SU-DHL-6 (cell line): ENCODE measurements around the gene HJV.

Experiments used
- H2AFZ ChIP-seq: fragments of 200-600 bp; sonication (generic); 2 replicates; pipeline ENCODE4 v1.6.1; 2014; ENCODE audit warnings: low read depth, mild to moderate bottlenecking, moderate library complexity, mixed read lengths, antibody characterized with exemption, low read length; ENCODE audit not compliant: severe bottlenecking
- H3F3A ChIP-seq: fragments of 200-600 bp; shearing (Covaris generic); 2 replicates; pipeline ENCODE4 v1.6.0; 2016; ENCODE audit warnings: antibody characterized with exemption, mild to moderate bottlenecking; ENCODE audit not compliant: insufficient read depth
- H3K27ac ChIP-seq: fragments of 200-600 bp; sonication (generic); 2 replicates; pipeline ENCODE4 v1.5.1; 2016; ENCODE audit warnings: low read depth, mild to moderate bottlenecking, low read length, moderate library complexity, mixed read lengths
- H3K27me3 ChIP-seq: fragments of 200-600 bp; sonication (generic), shearing (Covaris generic); 2 replicates; pipeline ENCODE4 v1.6.0; 2014; ENCODE audit warnings: mild to moderate bottlenecking, low read length
- H3K36me3 ChIP-seq: fragments of 200-600 bp; sonication (generic); 2 replicates; pipeline ENCODE4 v1.6.1; 2014; ENCODE audit warnings: mild to moderate bottlenecking, low read length, mixed read lengths
- H3K4me2 ChIP-seq: fragments of 300-600, 200-600 bp; shearing (Covaris generic), sonication (generic); 2 replicates; pipeline ENCODE4 v1.6.0; 2014; ENCODE audit warnings: low read length, low read depth, mild to moderate bottlenecking; ENCODE audit not compliant: poor library complexity, severe bottlenecking
- H3K4me3 ChIP-seq: fragments of 200-600 bp; sonication (generic); 2 replicates; pipeline ENCODE4 v1.5.1; 2014; ENCODE audit warnings: antibody characterized with exemption, low read length, mild to moderate bottlenecking, mixed read lengths; ENCODE audit not compliant: insufficient read depth, poor library complexity, severe bottlenecking
- H3K79me2 ChIP-seq: fragments of 200-600 bp; sonication (generic); 2 replicates; pipeline ENCODE4 v1.6.1; 2014; ENCODE audit warnings: mild to moderate bottlenecking, low read length, moderate library complexity; ENCODE audit not compliant: insufficient read depth
- H3K9ac ChIP-seq: fragments of 200-600 bp; sonication (generic); 2 replicates; pipeline ENCODE4 v1.7.0; 2014; ENCODE audit warnings: mild to moderate bottlenecking, low read length
- H3K9me2 ChIP-seq: fragments of 200-600 bp; sonication (generic); replicated peaks from 2 replicates; pipeline ENCODE4 v1.6.1; 2014; ENCODE audit warnings: low read length; ENCODE audit not compliant: insufficient read depth
- H3K9me3 ChIP-seq: fragments of 200-600 bp; sonication (generic); 2 replicates; pipeline ENCODE4 v1.6.1; 2014; ENCODE audit warnings: low read length, mixed read lengths; ENCODE audit not compliant: insufficient read depth
- H4K20me1 ChIP-seq: fragments of 200-600 bp; sonication (generic); 2 replicates; pipeline ENCODE4 v1.6.1; 2014; ENCODE audit warnings: low read depth, mild to moderate bottlenecking, antibody characterized with exemption, low read length, moderate library complexity, mixed read lengths
- EZH2phosphoT487 ChIP-seq: fragments of 200-600 bp; sonication (generic), shearing (Covaris generic); conservative IDR thresholded peaks from 2 replicates; pipeline ENCODE4 v1.6.1; 2018; ENCODE audit warnings: mild to moderate bottlenecking, antibody characterized with exemption, low read length, moderate library complexity, mixed read lengths
- TF ChIP-seq, protein P1 (sequence below): fragments of 200-600 bp; sonication (generic); IDR thresholded peaks from one replicate; pipeline ENCODE4 v1.5.1; 2017; ENCODE audit warnings: antibody characterized with exemption, mild to moderate bottlenecking, low read length, moderate library complexity; ENCODE audit not compliant: insufficient read depth, poor library complexity, severe bottlenecking

Gene HJV

DNA sequence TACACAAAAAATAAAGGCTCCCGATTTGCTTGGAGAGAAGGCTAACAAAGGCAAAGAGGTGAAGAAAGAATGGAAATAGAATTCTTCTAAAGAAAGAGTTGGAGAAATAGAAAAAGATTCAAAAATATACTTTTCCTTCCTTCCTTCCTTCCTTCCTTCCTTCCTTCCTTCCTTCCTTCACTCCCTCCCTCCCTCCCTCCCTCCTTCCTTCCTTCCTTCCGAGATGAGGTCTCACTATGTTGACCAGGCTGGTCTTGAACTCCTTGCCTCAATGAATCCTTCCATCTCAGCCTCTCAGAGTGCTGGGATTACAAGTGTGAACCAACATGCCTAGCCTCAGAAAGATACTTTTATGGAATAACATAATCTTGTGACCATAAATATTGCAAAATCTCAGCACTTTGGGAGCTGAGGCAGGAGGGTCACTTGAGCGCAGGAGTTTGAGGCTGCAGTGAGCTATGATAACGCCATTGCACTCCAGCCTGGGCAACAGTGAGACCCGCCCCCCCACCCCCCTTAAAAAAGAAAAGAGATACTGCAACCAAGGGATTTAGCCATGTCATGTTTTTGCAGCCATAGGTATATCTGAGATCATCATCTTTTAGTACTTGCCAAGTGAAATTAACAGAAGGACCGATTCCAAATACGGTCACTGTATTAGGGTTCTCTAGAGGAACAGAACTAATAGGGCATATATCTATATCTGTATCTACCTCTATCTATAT is 1.0 kb upstream of the HJV start:
- no peak overlapping the region for H3K9ac ChIP-seq
- TF ChIP-seq, protein P1, sequence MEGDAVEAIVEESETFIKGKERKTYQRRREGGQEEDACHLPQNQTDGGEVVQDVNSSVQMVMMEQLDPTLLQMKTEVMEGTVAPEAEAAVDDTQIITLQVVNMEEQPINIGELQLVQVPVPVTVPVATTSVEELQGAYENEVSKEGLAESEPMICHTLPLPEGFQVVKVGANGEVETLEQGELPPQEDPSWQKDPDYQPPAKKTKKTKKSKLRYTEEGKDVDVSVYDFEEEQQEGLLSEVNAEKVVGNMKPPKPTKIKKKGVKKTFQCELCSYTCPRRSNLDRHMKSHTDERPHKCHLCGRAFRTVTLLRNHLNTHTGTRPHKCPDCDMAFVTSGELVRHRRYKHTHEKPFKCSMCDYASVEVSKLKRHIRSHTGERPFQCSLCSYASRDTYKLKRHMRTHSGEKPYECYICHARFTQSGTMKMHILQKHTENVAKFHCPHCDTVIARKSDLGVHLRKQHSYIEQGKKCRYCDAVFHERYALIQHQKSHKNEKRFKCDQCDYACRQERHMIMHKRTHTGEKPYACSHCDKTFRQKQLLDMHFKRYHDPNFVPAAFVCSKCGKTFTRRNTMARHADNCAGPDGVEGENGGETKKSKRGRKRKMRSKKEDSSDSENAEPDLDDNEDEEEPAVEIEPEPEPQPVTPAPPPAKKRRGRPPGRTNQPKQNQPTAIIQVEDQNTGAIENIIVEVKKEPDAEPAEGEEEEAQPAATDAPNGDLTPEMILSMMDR: no peak
- TF ChIP-seq EZH2phosphoT487: no peak
- no peak overlapping the region for H2AFZ ChIP-seq
- no peak overlapping the region for H3K4me3 ChIP-seq
- no peaks in the 10 kb centered on the region for H3K79me2 ChIP-seq
- no peaks in the 10 kb centered on the region for H4K20me1 ChIP-seq
- no peaks in the 10 kb centered on the region for H3K9me2 ChIP-seq
- H3K9me3 ChIP-seq: no peaks in the 10 kb centered on the region
- no peak overlapping the region for H3K4me2 ChIP-seq
- H3K27ac ChIP-seq: no peak overlapping the region
- no peaks in the 10 kb centered on the region for H3K36me3 ChIP-seq
- no peaks in the 10 kb centered on the region for H3F3A ChIP-seq
- H3K27me3 ChIP-seq: no peaks in the 10 kb centered on the region

DNA sequence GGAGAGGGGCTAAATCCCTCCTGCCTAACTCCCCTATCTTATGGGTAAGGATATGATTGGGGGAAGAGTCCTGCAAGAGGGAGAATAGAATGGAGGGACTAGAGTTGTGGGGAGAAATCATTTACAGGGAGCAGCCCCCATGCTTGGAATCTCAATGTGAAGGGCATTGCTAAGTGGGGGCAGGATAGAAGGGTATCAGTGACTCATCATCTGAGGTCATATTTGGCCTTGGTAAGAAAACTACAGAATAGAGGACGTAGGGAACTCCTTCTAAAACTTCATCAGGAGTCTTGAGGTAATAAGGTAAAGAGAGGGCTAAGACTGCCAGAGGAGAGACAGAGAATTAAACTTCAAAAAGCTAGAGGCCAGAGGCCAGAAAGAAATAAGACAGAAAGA is 487 bp downstream of the HJV start:
- H2AFZ ChIP-seq: no peak overlapping the region
- TF ChIP-seq EZH2phosphoT487: no peak
- TF ChIP-seq, protein P1: no peak
- no peaks in the 10 kb centered on the region for H3F3A ChIP-seq
- no peaks in the 10 kb centered on the region for H3K27me3 ChIP-seq
- H3K9me2 ChIP-seq: no peaks in the 10 kb centered on the region
- no peaks in the 10 kb centered on the region for H3K9me3 ChIP-seq
- H3K4me2 ChIP-seq: no peak overlapping the region
- H3K4me3 ChIP-seq: no peak overlapping the region
- H4K20me1 ChIP-seq: no peaks in the 10 kb centered on the region
- no peaks in the 10 kb centered on the region for H3K36me3 ChIP-seq
- H3K79me2 ChIP-seq: no peaks in the 10 kb centered on the region
- no peak overlapping the region for H3K9ac ChIP-seq
- no peak overlapping the region for H3K27ac ChIP-seq

DNA sequence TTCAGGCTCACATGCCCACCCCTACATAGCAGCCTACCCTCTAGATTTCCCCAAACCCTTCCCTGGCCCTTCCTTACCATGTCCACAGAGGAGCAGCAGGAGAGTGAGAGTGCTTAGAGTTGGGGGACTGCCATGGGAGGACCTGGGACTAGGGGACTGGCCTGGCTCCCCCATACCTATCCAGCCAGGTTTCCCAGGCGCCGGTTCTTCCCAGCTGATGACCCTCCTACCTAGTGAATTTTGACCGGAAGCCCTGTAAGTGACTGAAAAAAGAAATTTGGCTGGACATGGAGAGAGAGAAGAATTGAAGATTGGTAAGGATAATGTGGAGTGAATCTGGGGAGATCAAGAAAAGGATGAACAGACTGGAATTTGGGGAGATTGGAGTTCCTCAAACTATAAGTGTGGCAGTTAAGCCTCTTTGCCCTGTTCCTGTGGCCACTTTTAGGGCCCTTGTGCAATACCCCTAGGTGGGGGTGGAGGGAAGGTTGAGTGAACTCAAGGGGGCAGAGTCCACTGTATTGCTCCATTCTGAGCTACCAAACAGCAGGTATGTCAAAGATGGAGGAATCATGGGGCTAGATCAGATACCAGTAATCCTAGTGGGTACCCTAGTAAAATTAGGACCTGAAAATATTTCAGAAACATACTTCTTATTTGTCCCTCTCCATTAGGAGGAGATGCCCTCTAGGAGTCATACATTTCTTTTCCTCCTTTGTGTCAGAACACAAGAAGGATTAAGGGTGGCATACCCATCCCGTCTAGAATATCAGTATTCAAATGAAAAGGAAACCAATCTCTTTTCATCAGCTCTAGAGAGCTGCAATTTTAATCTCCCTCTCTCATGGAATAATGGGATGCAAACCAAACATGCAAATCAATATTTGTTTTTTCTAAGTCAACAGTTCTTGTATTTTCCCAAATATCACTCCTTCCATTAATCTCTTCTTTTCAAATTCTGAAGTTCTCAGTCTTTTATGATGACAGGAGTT is 1.2 kb downstream of the HJV start:
- Histone ChIP-seq H3K9me3 (no peaks in the 10 kb centered on the region), H3K27me3 (no peaks in the 10 kb centered on the region), H3K79me2 (no peaks in the 10 kb centered on the region), H3F3A (no peaks in the 10 kb centered on the region), H3K4me3 (no peak overlapping the region), H4K20me1 (no peaks in the 10 kb centered on the region), H3K9ac (no peak overlapping the region), H3K36me3 (no peaks in the 10 kb centered on the region), H3K9me2 (no peaks in the 10 kb centered on the region), H3K27ac (no peak overlapping the region), H2AFZ (no peak overlapping the region), H3K4me2 (no peak overlapping the region)
- TF ChIP-seq EZH2phosphoT487: no peak
- TF ChIP-seq, protein P1: no peak
